Measurements from ENCODE around the gene AJM1. TPM values are rescaled to one million over a fixed set of nuclear protein-coding genes. Genes with fewer than 3 reads are reported as not detected.
A peak's percentile ranks its signal among the peaks of the same experiment; 100 is the strongest.

Gene AJM1
- total RNA-seq, 6 donors from 2014 or later, result 1.4 to 7.3 (median 3.0) TPM

DNA sequence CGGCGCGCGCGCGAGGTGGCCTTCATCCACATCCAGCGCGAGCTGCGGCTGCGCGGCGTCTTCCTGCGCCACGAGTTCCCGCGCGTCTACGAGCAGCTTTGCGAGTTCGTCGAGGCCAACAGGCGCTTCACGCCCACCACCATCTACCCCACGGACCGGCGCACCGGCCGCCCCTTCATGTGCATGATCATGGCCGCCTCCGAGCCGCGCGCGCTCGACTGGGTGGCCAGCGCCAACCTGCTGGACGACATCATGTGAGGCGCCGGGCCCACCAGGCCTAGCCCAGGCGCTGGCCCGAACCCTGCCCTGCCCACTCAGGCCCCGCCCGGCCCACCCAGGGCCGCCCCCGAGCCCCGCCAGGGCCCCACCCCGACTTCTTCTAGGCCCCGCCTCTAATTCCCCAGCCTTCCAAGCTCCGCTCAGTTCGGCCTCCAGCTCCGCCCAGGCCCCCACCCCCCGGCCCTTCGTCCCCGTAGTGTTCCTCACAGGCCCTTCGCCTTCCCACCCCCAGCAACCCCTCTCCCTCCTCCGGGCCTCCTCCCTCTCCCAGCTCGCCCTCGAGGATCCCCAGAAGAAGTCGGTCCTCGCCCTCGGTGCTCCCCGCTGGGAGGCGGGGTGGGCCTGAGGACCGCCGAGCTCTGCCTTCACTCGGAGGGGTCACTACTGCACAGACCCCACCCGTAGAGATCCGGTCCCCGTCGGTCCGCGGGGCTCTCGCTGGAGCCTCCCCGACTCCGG, 5.0 kb downstream of the AJM1 start:
- peaks cover 0 to 39% (median 38%) of the 10 kb centered on the region in 4 donors for H3K27me3 ChIP-seq
- peak; percentile 57 to 93 for DNase-seq
- WGBS, 2 donors, result 5 to 13% methylated on average over 9 to 19 of the region's 75 CpGs

DNA sequence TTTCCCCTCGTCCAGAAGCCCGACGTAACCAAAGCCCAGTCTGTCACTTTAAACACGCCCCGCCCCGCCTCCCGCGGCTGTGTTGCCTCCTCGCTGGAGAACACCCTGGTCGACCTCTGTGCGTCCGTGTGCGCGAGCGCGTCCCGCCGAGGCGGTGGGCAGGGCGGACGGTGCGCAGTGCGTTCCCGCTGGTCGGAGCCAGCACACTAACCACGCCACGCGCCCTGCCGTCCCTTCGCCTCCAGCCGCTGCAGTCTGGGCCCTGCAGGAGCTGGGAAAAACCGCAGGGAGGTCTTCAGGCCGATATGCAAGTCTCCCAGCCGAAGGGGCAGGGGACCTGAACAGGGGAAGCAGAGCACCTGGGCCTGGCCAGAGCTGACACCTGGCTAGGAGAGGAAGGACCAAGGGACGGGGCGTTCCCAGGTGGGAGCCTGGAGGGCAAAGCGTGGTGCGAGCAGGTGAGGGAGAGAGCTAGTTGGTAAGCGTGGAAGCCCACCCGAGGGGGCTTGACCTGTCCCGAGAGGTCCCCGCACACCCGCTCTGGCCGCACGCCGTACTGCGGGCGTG, 5.6 kb downstream of the AJM1 start:
- peak; percentile 89 to 97 for DNase-seq
- peak; percentile 73 to 78 for ATAC-seq (ENCODE audit: low FRiP score in 2 of 2)
- TF ChIP-seq, protein P1, sequence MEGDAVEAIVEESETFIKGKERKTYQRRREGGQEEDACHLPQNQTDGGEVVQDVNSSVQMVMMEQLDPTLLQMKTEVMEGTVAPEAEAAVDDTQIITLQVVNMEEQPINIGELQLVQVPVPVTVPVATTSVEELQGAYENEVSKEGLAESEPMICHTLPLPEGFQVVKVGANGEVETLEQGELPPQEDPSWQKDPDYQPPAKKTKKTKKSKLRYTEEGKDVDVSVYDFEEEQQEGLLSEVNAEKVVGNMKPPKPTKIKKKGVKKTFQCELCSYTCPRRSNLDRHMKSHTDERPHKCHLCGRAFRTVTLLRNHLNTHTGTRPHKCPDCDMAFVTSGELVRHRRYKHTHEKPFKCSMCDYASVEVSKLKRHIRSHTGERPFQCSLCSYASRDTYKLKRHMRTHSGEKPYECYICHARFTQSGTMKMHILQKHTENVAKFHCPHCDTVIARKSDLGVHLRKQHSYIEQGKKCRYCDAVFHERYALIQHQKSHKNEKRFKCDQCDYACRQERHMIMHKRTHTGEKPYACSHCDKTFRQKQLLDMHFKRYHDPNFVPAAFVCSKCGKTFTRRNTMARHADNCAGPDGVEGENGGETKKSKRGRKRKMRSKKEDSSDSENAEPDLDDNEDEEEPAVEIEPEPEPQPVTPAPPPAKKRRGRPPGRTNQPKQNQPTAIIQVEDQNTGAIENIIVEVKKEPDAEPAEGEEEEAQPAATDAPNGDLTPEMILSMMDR (IDR thresholded peaks at IDR 0.05), result peak in 1 of 6 experiments; percentile 11
- TF ChIP-seq POLR2AphosphoS5 (IDR thresholded peaks at IDR 0.05) (peak; percentile 55 to 83), EP300 (IDR thresholded peaks at IDR 0.05) (no peak), POLR2A (IDR thresholded peaks at IDR 0.05) (peak in 3 of 4 donors; percentile 34 to 78 (median 35))
- Histone ChIP-seq H3K9me3 (no peaks in the 10 kb centered on the region), H3K27me3 (peaks cover 0 to 39% (median 38%) of the 10 kb centered on the region in 4 donors), H3K4me1 (peaks cover 53 to 70% (median 57%) of the 10 kb centered on the region in 4 donors), H3K4me3 (peak overlapping the region; percentile 56 to 94 (median 76)), H3K36me3 (peaks cover 0 to 14% (median 8%) of the 10 kb centered on the region in 4 donors), H3K27ac (peak overlapping the region; percentile 78 to 89 (median 88))
- WGBS, 2 donors, result 0 to 2% methylated on average over 9 to 45 of the region's 48 CpGs

More for the DNA sequence above, 5.0 kb downstream of the AJM1 start:
- H3K27ac ChIP-seq, result peak overlapping the region in 3 of 4 donors; percentile 87 to 89 (median 88)
- peak overlapping the region; percentile 56 to 94 (median 76) for H3K4me3 ChIP-seq
- H3K4me1 ChIP-seq, result peaks cover 59 to 77% (median 64%) of the 10 kb centered on the region in 4 donors
- no peak for TF ChIP-seq EP300 (IDR thresholded peaks at IDR 0.05)
- TF ChIP-seq POLR2A (IDR thresholded peaks at IDR 0.05), result no peak
- TF ChIP-seq POLR2AphosphoS5 (IDR thresholded peaks at IDR 0.05), result no peak
- TF ChIP-seq, protein P1 (IDR thresholded peaks at IDR 0.05), result no peak
- ATAC-seq (ENCODE audit: low FRiP score in 2 of 2), result peak in 1 of 2 donors; percentile 69
- no peaks in the 10 kb centered on the region for H3K9me3 ChIP-seq
- H3K36me3 ChIP-seq, result peaks cover 0 to 14% (median 8%) of the 10 kb centered on the region in 4 donors

DNA sequence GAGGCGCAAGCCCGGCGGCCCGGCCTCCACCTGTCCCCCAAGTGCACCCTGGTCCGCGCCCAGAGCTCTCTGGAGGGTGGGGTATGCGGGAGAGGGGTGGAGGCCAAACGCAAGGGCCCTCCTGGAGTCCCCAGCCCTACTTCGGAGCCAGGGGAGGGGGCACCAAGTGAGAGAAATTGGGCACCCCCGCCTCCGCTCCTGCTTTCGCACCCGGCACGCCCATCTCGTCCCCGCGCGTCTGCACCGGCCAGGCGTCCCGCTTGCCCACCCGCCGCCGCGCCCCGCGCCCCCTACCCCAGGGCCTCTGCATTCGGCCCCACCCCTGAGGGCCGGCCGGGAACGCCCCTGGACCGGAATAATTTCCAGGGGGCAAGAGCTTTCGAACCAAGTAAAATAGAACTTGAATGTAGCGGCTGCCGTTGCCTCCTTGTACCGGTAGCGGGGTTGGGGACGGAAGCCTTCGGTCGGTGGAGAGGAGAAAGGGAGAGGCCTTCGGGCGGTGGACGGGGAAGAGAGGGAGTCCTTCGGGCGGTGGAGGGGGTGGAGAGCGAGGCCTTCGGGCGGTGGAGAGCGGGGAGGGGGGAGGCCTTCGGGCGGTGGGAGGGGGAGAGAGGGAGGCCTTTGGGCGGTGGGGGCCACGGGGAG, 6.2 kb downstream of the AJM1 start:
- 0 to 1% methylated on average over 6 to 44 of the region's 53 CpGs for WGBS, 2 donors
- peaks cover 0 to 14% (median 8%) of the 10 kb centered on the region in 4 donors for H3K36me3 ChIP-seq
- DNase-seq (peak in 1 of 2 donors; percentile 91), ATAC-seq (ENCODE audit: low FRiP score in 2 of 2) (peak; percentile 25 to 35)
- H3K9me3 ChIP-seq, result no peaks in the 10 kb centered on the region
- H3K4me1 ChIP-seq, result peaks cover 47 to 64% (median 51%) of the 10 kb centered on the region in 4 donors
- peak overlapping the region; percentile 56 to 94 (median 76) for H3K4me3 ChIP-seq
- peak overlapping the region; percentile 78 to 89 (median 88) for H3K27ac ChIP-seq
- H3K27me3 ChIP-seq, result peaks cover 0 to 38% (median 35%) of the 10 kb centered on the region in 4 donors
- TF ChIP-seq POLR2A (IDR thresholded peaks at IDR 0.05) (no peak), EP300 (IDR thresholded peaks at IDR 0.05) (no peak), POLR2AphosphoS5 (IDR thresholded peaks at IDR 0.05) (no peak)
- TF ChIP-seq, protein P1 (IDR thresholded peaks at IDR 0.05), result no peak

DNA sequence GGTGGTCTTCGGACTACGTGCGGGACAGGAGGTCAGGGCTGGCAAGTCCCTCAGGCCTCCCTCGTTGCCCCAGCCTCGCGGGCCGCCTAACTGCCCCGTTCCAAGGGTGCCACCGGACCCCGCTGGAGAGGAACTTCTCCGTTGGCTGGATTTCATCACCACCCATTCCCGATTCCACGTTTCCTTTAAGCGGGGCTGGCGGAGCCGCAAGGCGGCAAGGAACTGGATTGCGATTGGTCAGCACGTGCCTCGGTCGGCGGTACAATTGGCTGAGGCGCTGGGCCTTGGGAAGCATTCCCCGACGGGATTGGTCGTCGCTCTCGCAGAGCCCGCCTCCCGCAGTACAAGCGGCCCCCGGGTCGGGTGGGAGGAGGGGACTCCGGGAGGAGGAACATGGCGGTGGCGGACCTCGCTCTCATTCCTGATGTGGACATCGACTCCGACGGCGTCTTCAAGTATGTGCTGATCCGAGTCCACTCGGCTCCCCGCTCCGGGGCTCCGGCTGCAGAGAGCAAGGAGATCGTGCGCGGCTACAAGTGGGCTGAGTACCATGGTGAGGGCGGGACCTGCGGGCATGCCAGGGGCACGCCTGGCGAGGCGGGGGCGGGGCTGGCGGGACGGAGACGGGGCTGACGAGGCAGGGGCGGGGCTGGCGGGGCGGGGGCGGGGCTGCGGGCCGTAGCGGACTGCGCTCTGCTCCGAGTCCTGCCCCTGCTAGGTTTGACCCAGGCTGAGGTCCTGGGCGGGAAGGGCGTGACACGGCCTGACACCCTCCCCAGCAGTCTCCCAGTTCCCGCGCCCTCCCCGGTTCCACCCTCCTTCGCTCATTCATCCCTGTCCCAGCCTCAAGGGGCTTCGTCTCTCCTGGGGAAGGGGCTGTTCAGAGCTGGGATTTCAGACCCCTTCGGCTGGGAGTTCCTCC, 7.0 kb downstream of the AJM1 start, which contains the start of gene PHPT1:
TSS of gene PHPT1 (plus strand) at position 372 of the 922 bp plus-strand sequence. CDS start at position 394, 22 bp downstream.
- H3K9me3 ChIP-seq, result no peaks in the 10 kb centered on the region
- peak within 1 kb of the TSS; percentile 78 to 89 (median 88) for H3K27ac ChIP-seq
- TF ChIP-seq, protein P1 (IDR thresholded peaks at IDR 0.05), result peak in 2 of 6 experiments; percentile 6 to 9
- no peak for TF ChIP-seq EP300 (IDR thresholded peaks at IDR 0.05)
- peak in 3 of 4 donors; percentile 49 to 93 (median 64) for TF ChIP-seq POLR2A (IDR thresholded peaks at IDR 0.05)
- TF ChIP-seq POLR2AphosphoS5 (IDR thresholded peaks at IDR 0.05), result peak; percentile 87 to 89
- peaks cover 0 to 14% (median 8%) of the 10 kb centered on the region in 4 donors for H3K36me3 ChIP-seq
- peaks cover 0 to 32% (median 28%) of the 10 kb centered on the region in 4 donors for H3K27me3 ChIP-seq
- WGBS, 2 donors, result 0 to 1% methylated on average over 28 to 44 of the region's 77 CpGs
- ATAC-seq (ENCODE audit: low FRiP score in 2 of 2), result peak; percentile 93 to 97
- peak within 1 kb of the TSS; percentile 56 to 94 (median 76) for H3K4me3 ChIP-seq
- peak; percentile 98 for DNase-seq
- peaks cover 39 to 60% (median 43%) of the 10 kb centered on the region in 4 donors for H3K4me1 ChIP-seq

All from upper lobe of left lung (tissue), 6 donors.